GM23248 (cell line): Measurements from ENCODE around the gene ULK3. TPM values are rescaled to one million over a fixed set of nuclear protein-coding genes. Genes with fewer than 3 reads are reported as not detected.

ENCODE experiments used
- DNase-seq: peaks from one replicate; pipeline ENCODE4 v3.0.0-alpha.2; 2015
- H2AFZ ChIP-seq: fragments of 200-600 bp; sonication (generic); 2 replicates; pipeline ENCODE4 v1.6.1; 2016; ENCODE audit warnings: antibody characterized with exemption
- H3F3A ChIP-seq: fragments of 200-600 bp; sonication (generic); 2 replicates; pipeline ENCODE4 v1.6.1; 2016; ENCODE audit warnings: mild to moderate bottlenecking, antibody characterized with exemption, mixed run types; ENCODE audit not compliant: insufficient read depth
- H3K27ac ChIP-seq: fragments of 200-600 bp; sonication (generic); 2 replicates; pipeline ENCODE4 v1.5.1; 2016; ENCODE audit warnings: mild to moderate bottlenecking
- H3K27me3 ChIP-seq: fragments of 200-600 bp; sonication (generic); replicated peaks from 2 replicates; pipeline ENCODE4 v1.6.1; 2016; ENCODE audit warnings: mild to moderate bottlenecking; ENCODE audit not compliant: insufficient read depth
- H3K36me3 ChIP-seq: fragments of 200-600 bp; sonication (generic); 2 replicates; pipeline ENCODE4 v1.6.1; 2016; ENCODE audit warnings: low read depth, mild to moderate bottlenecking
- H3K4me1 ChIP-seq: fragments of 200-600 bp; sonication (generic); 2 replicates; pipeline ENCODE4 v1.6.1; 2016; ENCODE audit warnings: mild to moderate bottlenecking; ENCODE audit not compliant: insufficient read depth
- H3K4me2 ChIP-seq: fragments of 200-600 bp; sonication (generic); one replicate; pipeline ENCODE4 v1.6.1; 2016; ENCODE audit warnings: mild to moderate bottlenecking; ENCODE audit not compliant: unreplicated experiment
- H3K4me3 ChIP-seq: fragments of 200-600 bp; sonication (generic); 2 replicates; pipeline ENCODE4 v1.5.1; 2016; ENCODE audit warnings: mild to moderate bottlenecking
- H3K79me2 ChIP-seq: fragments of 200-600 bp; sonication (generic); 2 replicates; pipeline ENCODE4 v1.6.1; 2016; ENCODE audit warnings: mild to moderate bottlenecking; ENCODE audit not compliant: insufficient read depth
- H3K9ac ChIP-seq: fragments of 200-600 bp; sonication (generic); 2 replicates; pipeline ENCODE4 v1.6.1; 2016; ENCODE audit warnings: mild to moderate bottlenecking
- H3K9me2 ChIP-seq: fragments of 200-600 bp; sonication (generic); 2 replicates; pipeline ENCODE4 v1.6.1; 2016; ENCODE audit warnings: mixed run types, mild to moderate bottlenecking, moderate library complexity; ENCODE audit not compliant: insufficient read depth
- H3K9me3 ChIP-seq: fragments of 200-600 bp; sonication (generic); one replicate; pipeline ENCODE4 v1.6.1; 2017; ENCODE audit warnings: low read depth
- H4K20me1 ChIP-seq: fragments of 200-600 bp; sonication (generic); 2 replicates; pipeline ENCODE4 v1.6.0; 2016; ENCODE audit not compliant: insufficient read depth
- EZH2 ChIP-seq: fragments of 200-600 bp; sonication (generic); IDR thresholded peaks from 2 replicates; pipeline ENCODE4 v1.6.1; 2018; ENCODE audit warnings: antibody characterized with exemption, mild to moderate bottlenecking; ENCODE audit not compliant: insufficient read depth, poor library complexity, severe bottlenecking
- EZH2phosphoT487 ChIP-seq: fragments of 200-600 bp; sonication (generic); IDR thresholded peaks from 2 replicates; pipeline ENCODE4 v1.6.1; 2018; ENCODE audit warnings: antibody characterized with exemption, moderate library complexity, mild to moderate bottlenecking, low read depth; ENCODE audit not compliant: insufficient read depth
- WGBS, 2 experiments: methylation state at CpG; one replicate each; pipeline ENCODE4 v1.1.6; 2015 to 2017; ENCODE audit warnings: low lambda C conversion rate in 2 of 2, low coverage in 1 of 2; ENCODE audit errors: missing lambda C conversion rate in 2 of 2; 5-methylcytosine and 5-hydroxymethylcytosine counted together
- in situ Hi-C: fragments of 300-500 bp; cut with MboI; formaldehyde crosslinking; loops from 2 replicates; pipeline ENCODE4 v1.15.0; 2020
- polyA plus RNA-seq: library from polyadenylated mRNA; unstranded; fragments of >200 nt; fragmentation: Nextera tagmentation; extraction: Ambion mirVana; gene quantifications from 2 replicates; pipeline ENCODE4 v1.2.1, GENCODE V29; 2016
- total RNA-seq: library from RNA; depleted of rRNA; stranded (reverse); fragments of >200 nt; shearing (Covaris generic); gene quantifications from 2 replicates; pipeline ENCODE4 v1.2.3, GENCODE V29; 2014

The ULK3 gene
- total and polyA plus RNA-seq, 2 experiments from 2014 or later: 14.6 to 30.3 TPM

- Histone ChIP-seq H4K20me1 (no peaks in the 10 kb centered on the region), H2AFZ (no peak overlapping the region), H3K4me3 (no peak overlapping the region), H3K36me3 (0 out of 2 replicates have a peak, but pooled peaks cover 5% of the 10 kb centered on the region), H3K27ac (no peak overlapping the region), H3F3A (no peaks in the 10 kb centered on the region), H3K4me2 (no peak overlapping the region), H3K9me3 (no peaks in the 10 kb centered on the region), H3K9ac (no peak overlapping the region), H3K27me3 (no peaks in the 10 kb centered on the region), H3K79me2 (peaks cover 32% of the 10 kb centered on the region), H3K9me2 (no peaks in the 10 kb centered on the region), H3K4me1 (no peaks in the 10 kb centered on the region)
- TF ChIP-seq EZH2phosphoT487 (no peak), EZH2 (no peak)
- in situ Hi-C loops: no loop called here
- 49 to 50% methylated on average over 16 to 18 of the region's 18 CpGs for WGBS, 2 experiments
- peak; percentile 70 for DNase-seq
Observed at GRCh38 chr15:74799856-74800558, 42.9 kb downstream of the ULK3 start.

DNA sequence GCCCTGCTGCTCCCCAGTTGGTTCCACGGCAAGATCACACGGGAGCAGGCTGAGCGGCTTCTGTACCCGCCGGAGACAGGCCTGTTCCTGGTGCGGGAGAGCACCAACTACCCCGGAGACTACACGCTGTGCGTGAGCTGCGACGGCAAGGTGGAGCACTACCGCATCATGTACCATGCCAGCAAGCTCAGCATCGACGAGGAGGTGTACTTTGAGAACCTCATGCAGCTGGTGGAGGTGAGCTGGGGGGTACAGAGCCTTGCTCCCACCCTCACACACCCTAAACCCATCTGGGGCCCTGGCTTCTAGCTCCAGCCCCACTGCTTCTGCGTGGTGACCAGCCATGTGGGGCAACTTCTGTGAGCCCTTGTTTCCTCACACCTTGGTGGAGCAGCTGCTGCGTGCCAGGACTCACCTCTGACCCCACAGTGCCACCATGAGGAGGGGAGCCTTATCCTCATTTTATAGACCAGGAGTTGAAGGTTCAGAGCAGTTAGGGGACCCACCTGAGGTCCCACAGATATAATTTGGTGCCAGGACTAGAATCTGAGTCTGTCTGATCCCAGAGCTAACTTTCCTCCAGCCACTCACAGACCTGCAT lies 43.6 kb downstream of the ULK3 start:
- Histone ChIP-seq H3K79me2 (peaks cover 39% of the 10 kb centered on the region), H3K9me2 (no peaks in the 10 kb centered on the region), H3K36me3 (0 out of 2 replicates have a peak, but pooled peaks cover 5% of the 10 kb centered on the region), H3K9me3 (no peaks in the 10 kb centered on the region), H3K9ac (no peak overlapping the region), H4K20me1 (no peaks in the 10 kb centered on the region), H3F3A (no peaks in the 10 kb centered on the region), H3K4me1 (no peaks in the 10 kb centered on the region), H3K4me2 (no peak overlapping the region), H3K27ac (no peak overlapping the region), H3K27me3 (no peaks in the 10 kb centered on the region), H3K4me3 (no peak overlapping the region), H2AFZ (no peak overlapping the region)
- in situ Hi-C loops: no loop called here
- DNase-seq: no peak
- TF ChIP-seq EZH2 (no peak), EZH2phosphoT487 (no peak)
- 97 to 98% methylated on average over 15 to 16 of the region's 16 CpGs for WGBS, 2 experiments

GRCh38 chr15:74798388-74799254 lies 44.3 kb downstream of the ULK3 start:
- H2AFZ ChIP-seq: no peak overlapping the region
- in situ Hi-C loops: no loop called here
- no peaks in the 10 kb centered on the region for H4K20me1 ChIP-seq
- no peaks in the 10 kb centered on the region for H3K36me3 ChIP-seq
- no peak overlapping the region for H3K4me3 ChIP-seq
- H3K4me2 ChIP-seq: no peak overlapping the region
- H3F3A ChIP-seq: no peaks in the 10 kb centered on the region
- WGBS, 2 experiments: 78 to 83% methylated on average over 19 to 23 of the region's 25 CpGs
- TF ChIP-seq EZH2phosphoT487: no peak
- no peak for TF ChIP-seq EZH2
- DNase-seq: no peak
- H3K27ac ChIP-seq: no peak overlapping the region
- H3K27me3 ChIP-seq: no peaks in the 10 kb centered on the region
- no peaks in the 10 kb centered on the region for H3K9me3 ChIP-seq
- H3K79me2 ChIP-seq: peaks cover 44% of the 10 kb centered on the region
- H3K4me1 ChIP-seq: no peaks in the 10 kb centered on the region
- H3K9ac ChIP-seq: no peak overlapping the region
- no peaks in the 10 kb centered on the region for H3K9me2 ChIP-seq

GRCh38 chr15:74795966-74796625 lies 46.9 kb downstream of the ULK3 start:
- Histone ChIP-seq H4K20me1 (no peaks in the 10 kb centered on the region), H3K9me3 (no peaks in the 10 kb centered on the region), H3K4me1 (peaks cover 1% of the 10 kb centered on the region; the same call in 1 of the 2 replicates), H3F3A (peaks cover 5% of the 10 kb centered on the region; the same call in 1 of the 2 replicates), H3K4me2 (no peak overlapping the region), H3K27me3 (no peaks in the 10 kb centered on the region), H3K27ac (no peak overlapping the region), H3K9me2 (no peaks in the 10 kb centered on the region), H3K36me3 (no peaks in the 10 kb centered on the region), H3K4me3 (no peak overlapping the region), H2AFZ (no peak overlapping the region), H3K79me2 (peaks cover 70% of the 10 kb centered on the region), H3K9ac (no peak overlapping the region)
- in situ Hi-C loops: no loop called here
- DNase-seq: no peak
- WGBS, 2 experiments: 94 to 95% methylated on average over 14 of the region's 14 CpGs
- no peak for TF ChIP-seq EZH2phosphoT487
- no peak for TF ChIP-seq EZH2
